Astrocyte (in vitro differentiated cells and primary cell): ENCODE results near the gene NPLOC4. TPM values are rescaled to one million over a fixed set of nuclear protein-coding genes. Genes with fewer than 3 reads are reported as not detected.

ENCODE experiments used
- DNase-seq: peaks from one replicate; pipeline ENCODE4 v3.0.0-alpha.2; 2010; ENCODE audit warnings: low read depth
- FAIRE-seq: peaks from 2 replicates; lab custom pipeline; 2011; peaks lifted over from hg19 to GRCh38; lab: Jason Lieb, UNC
- H2AFZ ChIP-seq: 2 replicates; pipeline ENCODE4 v1.6.0; 2012; ENCODE audit warnings: low read depth, low read length, inconsistent platforms
- H3K27ac ChIP-seq: 2 replicates; pipeline ENCODE4 v1.5.1; 2011; ENCODE audit warnings: low read depth, low read length, inconsistent platforms
- H3K27me3 ChIP-seq: 2 replicates; pipeline ENCODE4 v1.6.0; 2011; ENCODE audit warnings: low read length, inconsistent platforms; ENCODE audit not compliant: insufficient read depth
- H3K36me3 ChIP-seq: 2 replicates; pipeline ENCODE4 v1.5.1; 2011; ENCODE audit warnings: low read length, inconsistent platforms; ENCODE audit not compliant: insufficient read depth
- H3K4me1 ChIP-seq: 2 replicates; pipeline ENCODE4 v1.5.1; 2011; ENCODE audit warnings: low read length, inconsistent platforms; ENCODE audit not compliant: insufficient read depth
- H3K4me2 ChIP-seq: 2 replicates; pipeline ENCODE4 v1.6.0; 2012; ENCODE audit warnings: low read length, inconsistent platforms
- H3K4me3 ChIP-seq: 2 replicates; pipeline ENCODE4 v1.5.1; 2011; ENCODE audit warnings: low read depth, mild to moderate bottlenecking, low read length, inconsistent platforms; ENCODE audit not compliant: insufficient read depth
- H3K79me2 ChIP-seq: 2 replicates; pipeline ENCODE4 v1.6.0; 2012; ENCODE audit warnings: mild to moderate bottlenecking, low read length, inconsistent platforms; ENCODE audit not compliant: insufficient read depth
- H3K9ac ChIP-seq: 2 replicates; pipeline ENCODE4 v1.6.0; 2012; ENCODE audit warnings: mild to moderate bottlenecking, low read length, inconsistent platforms
- H3K9me3 ChIP-seq: 2 replicates; pipeline ENCODE4 v1.5.1; 2012; ENCODE audit warnings: low read depth, mild to moderate bottlenecking, low read length, inconsistent platforms; ENCODE audit not compliant: insufficient read depth
- H4K20me1 ChIP-seq: 2 replicates; pipeline ENCODE4 v1.6.0; 2012; ENCODE audit warnings: low read length, inconsistent platforms; ENCODE audit not compliant: insufficient read depth
- H3K27ac Mint-ChIP-seq: one replicate; pipeline ENCODE4 v1.8.0; 2021; ENCODE audit warnings: mild to moderate bottlenecking, mixed read lengths; ENCODE audit not compliant: unreplicated experiment
- H3K27me3 Mint-ChIP-seq: one replicate; pipeline ENCODE4 v1.8.0; 2021; ENCODE audit warnings: low read depth, mixed read lengths; ENCODE audit not compliant: unreplicated experiment
- H3K36me3 Mint-ChIP-seq: one replicate; pipeline ENCODE4 v1.8.0; 2021; ENCODE audit warnings: low read depth, mixed read lengths; ENCODE audit not compliant: unreplicated experiment
- H3K4me1 Mint-ChIP-seq: one replicate; pipeline ENCODE4 v1.8.0; 2021; ENCODE audit warnings: low read depth, mixed read lengths; ENCODE audit not compliant: unreplicated experiment
- H3K4me3 Mint-ChIP-seq: one replicate; pipeline ENCODE4 v1.8.0; 2021; ENCODE audit warnings: mild to moderate bottlenecking, moderate library complexity, mixed read lengths; ENCODE audit not compliant: unreplicated experiment
- H3K9me3 Mint-ChIP-seq: one replicate; pipeline ENCODE4 v1.8.0; 2021; ENCODE audit warnings: mild to moderate bottlenecking, mixed read lengths; ENCODE audit not compliant: unreplicated experiment
- EZH2 ChIP-seq: IDR thresholded peaks from 2 replicates; pipeline ENCODE4 v1.6.1; 2012; ENCODE audit warnings: mild to moderate bottlenecking, low read length, inconsistent platforms; ENCODE audit not compliant: insufficient read depth
- total RNA-seq: library from RNA; stranded (reverse); gene quantifications from 2 replicates; pipeline ENCODE4 v1.2.1, GENCODE V29; 2021
- TF ChIP-seq, protein P1 (sequence below): IDR thresholded peaks from 2 replicates; pipeline ENCODE4 v1.5.1; 2011; ENCODE audit warnings: low read depth, mild to moderate bottlenecking, inconsistent platforms, low read length, moderate library complexity; ENCODE audit not compliant: insufficient read depth

NPLOC4 gene
- total RNA-seq, 1 donor from 2014 or later: 125 TPM

DNA sequence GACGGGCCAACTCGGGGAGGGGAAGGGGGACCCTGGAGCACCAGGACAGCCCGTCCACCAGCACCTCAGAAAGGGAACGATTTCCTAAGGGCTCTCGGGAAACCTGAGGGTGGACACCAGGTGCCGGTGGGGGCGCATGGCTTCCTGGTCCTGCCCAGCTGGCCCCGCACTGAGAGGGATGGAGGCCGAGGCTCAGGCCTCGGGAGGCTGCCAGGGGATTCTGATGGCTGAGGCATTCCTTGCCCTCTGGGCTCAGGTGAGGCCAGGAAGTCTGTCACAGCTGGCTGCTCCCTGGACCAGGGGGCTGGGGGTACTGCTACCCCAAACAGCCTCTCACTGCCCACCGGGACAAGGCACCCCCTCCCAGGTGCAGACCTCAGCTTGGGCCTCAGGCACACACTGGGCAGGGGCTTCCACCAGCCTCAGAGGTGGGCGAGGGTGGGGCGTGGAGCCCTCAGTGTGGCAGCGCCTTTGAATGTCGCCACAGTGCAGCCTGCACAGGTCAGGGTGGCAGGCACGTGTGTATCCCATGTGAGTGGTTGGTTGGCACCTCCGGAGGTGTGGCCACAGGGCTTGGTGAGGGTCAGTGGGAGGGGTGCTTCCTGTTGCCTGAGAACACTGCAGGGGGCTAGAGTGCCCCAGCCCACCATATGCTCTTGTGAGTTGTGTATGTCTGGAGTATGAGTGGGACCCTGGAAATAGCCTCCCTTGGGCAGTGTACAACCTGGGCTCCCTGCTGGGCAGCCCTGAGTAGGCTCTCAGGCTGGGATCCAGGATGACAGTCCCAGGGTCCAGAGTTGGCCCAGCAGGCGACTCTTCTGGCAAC lies 112.7 kb downstream of the NPLOC4 start:
- FAIRE-seq (no peak), DNase-seq (no peak)
- no peak overlapping the region for H3K27ac ChIP-seq
- H3K27ac Mint-ChIP-seq: no peak overlapping the region
- H3K4me2 ChIP-seq: no peak overlapping the region
- H3K9ac ChIP-seq: no peak overlapping the region
- H3K36me3 ChIP-seq: no peaks in the 10 kb centered on the region
- H3K36me3 Mint-ChIP-seq: no peaks in the 10 kb centered on the region
- peaks cover 18% of the 10 kb centered on the region for H3K4me1 ChIP-seq
- H3K4me3 ChIP-seq: no peak overlapping the region
- H3K79me2 ChIP-seq: no peaks in the 10 kb centered on the region
- H3K4me3 Mint-ChIP-seq: no peak overlapping the region
- peaks cover 4% of the 10 kb centered on the region for H3K4me1 Mint-ChIP-seq
- H4K20me1 ChIP-seq: peaks cover 28% of the 10 kb centered on the region
- peaks cover 9% of the 10 kb centered on the region for H3K27me3 ChIP-seq
- no peaks in the 10 kb centered on the region for H3K9me3 Mint-ChIP-seq
- no peaks in the 10 kb centered on the region for H3K27me3 Mint-ChIP-seq
- TF ChIP-seq, protein P1, sequence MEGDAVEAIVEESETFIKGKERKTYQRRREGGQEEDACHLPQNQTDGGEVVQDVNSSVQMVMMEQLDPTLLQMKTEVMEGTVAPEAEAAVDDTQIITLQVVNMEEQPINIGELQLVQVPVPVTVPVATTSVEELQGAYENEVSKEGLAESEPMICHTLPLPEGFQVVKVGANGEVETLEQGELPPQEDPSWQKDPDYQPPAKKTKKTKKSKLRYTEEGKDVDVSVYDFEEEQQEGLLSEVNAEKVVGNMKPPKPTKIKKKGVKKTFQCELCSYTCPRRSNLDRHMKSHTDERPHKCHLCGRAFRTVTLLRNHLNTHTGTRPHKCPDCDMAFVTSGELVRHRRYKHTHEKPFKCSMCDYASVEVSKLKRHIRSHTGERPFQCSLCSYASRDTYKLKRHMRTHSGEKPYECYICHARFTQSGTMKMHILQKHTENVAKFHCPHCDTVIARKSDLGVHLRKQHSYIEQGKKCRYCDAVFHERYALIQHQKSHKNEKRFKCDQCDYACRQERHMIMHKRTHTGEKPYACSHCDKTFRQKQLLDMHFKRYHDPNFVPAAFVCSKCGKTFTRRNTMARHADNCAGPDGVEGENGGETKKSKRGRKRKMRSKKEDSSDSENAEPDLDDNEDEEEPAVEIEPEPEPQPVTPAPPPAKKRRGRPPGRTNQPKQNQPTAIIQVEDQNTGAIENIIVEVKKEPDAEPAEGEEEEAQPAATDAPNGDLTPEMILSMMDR: no peak
- no peak for TF ChIP-seq EZH2
- no peaks in the 10 kb centered on the region for H3K9me3 ChIP-seq
- no peak overlapping the region for H2AFZ ChIP-seq

DNA sequence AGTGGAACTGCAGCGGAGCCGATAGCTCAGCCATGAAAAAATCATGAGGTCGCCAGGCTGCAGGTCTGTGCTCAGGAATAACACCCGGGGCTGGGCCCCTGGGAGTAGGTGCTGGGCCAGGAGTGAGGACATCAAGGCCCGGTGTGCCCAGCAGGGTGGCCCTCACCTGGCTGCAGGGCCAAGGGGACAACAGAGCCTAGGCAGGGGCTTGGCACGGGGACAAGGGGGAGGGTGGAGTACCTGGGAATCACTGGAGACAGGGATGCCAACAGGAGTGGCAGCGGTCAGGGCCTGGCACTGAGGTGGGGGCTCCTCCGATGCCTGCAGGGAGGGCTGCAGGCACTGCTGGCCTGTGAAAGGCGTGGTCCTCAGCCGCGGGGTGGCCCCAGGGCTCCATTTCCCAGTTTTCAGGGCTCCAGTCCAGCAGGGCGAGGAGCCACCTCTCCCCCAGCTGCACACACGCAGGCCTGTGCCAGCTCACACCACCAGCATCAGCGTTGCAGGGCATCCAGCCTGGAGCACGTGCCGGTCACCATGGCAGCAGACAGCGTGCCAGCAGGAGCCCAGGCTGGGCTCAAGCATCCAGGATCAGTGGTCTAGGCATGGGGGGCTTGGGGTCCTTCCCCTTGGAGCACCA lies 113.4 kb downstream of the NPLOC4 start:
- Histone ChIP-seq H4K20me1 (peaks cover 31% of the 10 kb centered on the region), H3K27me3 (peaks cover 9% of the 10 kb centered on the region), H3K9ac (no peak overlapping the region), H3K27ac (no peak overlapping the region), H3K79me2 (peaks cover 3% of the 10 kb centered on the region), H3K4me2 (peak overlapping the region; percentile 52), H3K4me3 (no peak overlapping the region), H3K9me3 (no peaks in the 10 kb centered on the region), H3K4me1 (peaks cover 26% of the 10 kb centered on the region), H3K36me3 (no peaks in the 10 kb centered on the region), H2AFZ (no peak overlapping the region)
- H3K9me3 Mint-ChIP-seq: no peaks in the 10 kb centered on the region
- TF ChIP-seq EZH2: peak; percentile 22
- TF ChIP-seq, protein P1: no peak
- no peaks in the 10 kb centered on the region for H3K27me3 Mint-ChIP-seq
- no peak for DNase-seq
- H3K27ac Mint-ChIP-seq: no peak overlapping the region
- peaks cover 4% of the 10 kb centered on the region for H3K4me1 Mint-ChIP-seq
- no peaks in the 10 kb centered on the region for H3K36me3 Mint-ChIP-seq
- FAIRE-seq: no peak
- no peak overlapping the region for H3K4me3 Mint-ChIP-seq
